ENCODE measurements around the gene IFRD2.

Gene IFRD2

DNA sequence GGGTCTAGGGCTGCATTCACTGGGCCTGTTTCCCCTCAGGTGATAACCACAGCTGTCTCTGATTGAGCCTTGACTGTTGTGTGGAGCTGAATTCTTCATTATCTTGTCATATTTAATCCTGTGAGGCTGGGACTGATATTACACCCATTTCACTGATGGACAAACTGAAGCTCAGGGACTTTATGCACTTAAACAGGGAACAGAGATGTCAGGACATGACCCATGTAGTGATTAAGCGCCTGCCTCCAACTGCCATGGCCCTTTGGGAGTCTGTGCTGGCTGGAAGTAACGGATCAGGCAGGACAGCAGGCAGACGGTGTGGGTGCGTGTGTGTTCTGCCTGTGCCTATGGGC, 48.7 kb downstream of the IFRD2 start:
- FAIRE-seq (no peak), DNase-seq (ENCODE audit: insufficient read length, low spot score) (no peak)
- TF ChIP-seq, protein P1, sequence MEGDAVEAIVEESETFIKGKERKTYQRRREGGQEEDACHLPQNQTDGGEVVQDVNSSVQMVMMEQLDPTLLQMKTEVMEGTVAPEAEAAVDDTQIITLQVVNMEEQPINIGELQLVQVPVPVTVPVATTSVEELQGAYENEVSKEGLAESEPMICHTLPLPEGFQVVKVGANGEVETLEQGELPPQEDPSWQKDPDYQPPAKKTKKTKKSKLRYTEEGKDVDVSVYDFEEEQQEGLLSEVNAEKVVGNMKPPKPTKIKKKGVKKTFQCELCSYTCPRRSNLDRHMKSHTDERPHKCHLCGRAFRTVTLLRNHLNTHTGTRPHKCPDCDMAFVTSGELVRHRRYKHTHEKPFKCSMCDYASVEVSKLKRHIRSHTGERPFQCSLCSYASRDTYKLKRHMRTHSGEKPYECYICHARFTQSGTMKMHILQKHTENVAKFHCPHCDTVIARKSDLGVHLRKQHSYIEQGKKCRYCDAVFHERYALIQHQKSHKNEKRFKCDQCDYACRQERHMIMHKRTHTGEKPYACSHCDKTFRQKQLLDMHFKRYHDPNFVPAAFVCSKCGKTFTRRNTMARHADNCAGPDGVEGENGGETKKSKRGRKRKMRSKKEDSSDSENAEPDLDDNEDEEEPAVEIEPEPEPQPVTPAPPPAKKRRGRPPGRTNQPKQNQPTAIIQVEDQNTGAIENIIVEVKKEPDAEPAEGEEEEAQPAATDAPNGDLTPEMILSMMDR (IDR thresholded peaks at IDR 0.05; ENCODE audit: insufficient read depth, missing control alignments), result no peak

DNA sequence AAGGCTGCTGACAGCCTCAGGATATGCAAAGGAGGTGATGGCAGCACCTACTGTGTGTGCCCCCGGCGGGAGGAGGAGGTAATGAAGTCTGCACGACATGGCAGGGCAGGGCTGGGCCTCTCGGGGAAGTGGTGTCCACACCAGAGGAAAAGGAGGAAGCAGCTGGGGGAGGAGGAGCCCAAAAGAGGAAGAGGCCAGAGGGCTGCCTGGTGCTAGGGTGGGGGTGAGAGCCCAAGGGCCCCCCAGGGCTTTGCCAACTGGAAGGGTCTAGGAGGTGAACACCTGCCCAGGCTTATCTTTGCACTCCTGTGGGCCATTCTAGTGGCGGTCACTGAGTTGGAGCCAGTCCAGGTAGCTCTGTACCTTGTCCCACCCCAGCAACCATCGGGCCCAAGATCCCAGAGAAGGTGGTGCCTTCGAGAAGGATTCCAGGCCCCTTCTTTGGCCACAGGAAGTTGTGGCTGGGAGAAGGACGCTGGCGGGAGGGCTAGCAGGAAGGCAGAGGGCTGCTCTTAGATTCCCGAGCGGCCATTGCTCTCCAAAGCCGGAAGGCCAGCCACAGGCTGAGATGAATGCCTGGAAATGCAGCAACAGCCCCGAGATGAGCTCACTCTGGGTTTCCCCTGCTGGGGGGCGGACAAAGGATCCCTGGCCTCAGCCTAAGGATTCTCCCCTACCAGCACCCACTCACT, 49.2 kb downstream of the IFRD2 start:
- FAIRE-seq, result no peak
- DNase-seq (ENCODE audit: insufficient read length, low spot score), result no peak
- TF ChIP-seq, protein P1 (IDR thresholded peaks at IDR 0.05; ENCODE audit: insufficient read depth, missing control alignments), result no peak

- FAIRE-seq (no peak), DNase-seq (ENCODE audit: insufficient read length, low spot score) (no peak)
- TF ChIP-seq, protein P1 (IDR thresholded peaks at IDR 0.05; ENCODE audit: insufficient read depth, missing control alignments), result no peak
Observed at GRCh38 chr3:50242381-50242770, 49.9 kb downstream of the IFRD2 start.

- DNase-seq (ENCODE audit: insufficient read length, low spot score) (no peak), FAIRE-seq (no peak)
- TF ChIP-seq, protein P1 (IDR thresholded peaks at IDR 0.05; ENCODE audit: insufficient read depth, missing control alignments), result no peak
Observed at GRCh38 chr3:50241713-50242380, 50.4 kb downstream of the IFRD2 start.

- DNase-seq (ENCODE audit: insufficient read length, low spot score) (no peak), FAIRE-seq (no peak)
- TF ChIP-seq, protein P1 (IDR thresholded peaks at IDR 0.05; ENCODE audit: insufficient read depth, missing control alignments), result no peak
Observed at GRCh38 chr3:50241163-50241562, 51.1 kb downstream of the IFRD2 start.

GRCh38 chr3:50239649-50240048, 52.6 kb downstream of the IFRD2 start:
- no peak for FAIRE-seq
- TF ChIP-seq, protein P1 (IDR thresholded peaks at IDR 0.05; ENCODE audit: insufficient read depth, missing control alignments), result no peak
- DNase-seq (ENCODE audit: insufficient read length, low spot score), result no peak

- TF ChIP-seq, protein P1 (IDR thresholded peaks at IDR 0.05; ENCODE audit: insufficient read depth, missing control alignments), result no peak
- no peak for FAIRE-seq
- no peak for DNase-seq (ENCODE audit: insufficient read length, low spot score)
Observed at GRCh38 chr3:50238549-50239026, 53.6 kb downstream of the IFRD2 start.
